Stimulated activated CD4-positive, alpha-beta T cell treated with anti-CD3 and anti-CD28 coated beads, Interleukin-4, amount 100 ng/mL, for 4 hours (primary cell): ENCODE results near the gene HDAC4.

Source experiments
- DNase-seq, 2 experiments: peaks; one replicate each; pipeline ENCODE4 v3.0.0-alpha.2; 2020

HDAC4 gene

DNA sequence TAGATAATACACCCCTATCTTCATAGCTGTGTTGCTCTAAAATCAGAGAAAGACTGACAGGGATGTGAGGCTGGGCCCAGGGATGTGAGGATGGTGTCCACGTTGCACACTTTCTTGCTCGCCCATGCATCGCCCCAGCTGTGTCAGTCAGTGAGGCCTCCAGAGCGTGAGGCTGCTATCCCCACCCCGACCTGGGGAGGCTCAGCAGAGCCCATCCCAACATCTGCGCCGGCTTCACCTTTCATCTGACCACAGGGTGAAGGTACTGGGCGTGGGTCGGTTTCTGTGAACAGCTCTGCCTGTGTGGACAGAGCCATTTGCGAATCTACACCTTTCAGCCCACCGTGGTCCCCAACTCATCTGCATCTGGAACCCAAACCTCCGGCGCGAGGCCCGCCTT is 255.7 kb downstream of the HDAC4 start:
- no peak for DNase-seq

- no peak for DNase-seq
Measured at GRCh38 chr2:239144713-239144999, 256.2 kb downstream of the HDAC4 start.

DNA sequence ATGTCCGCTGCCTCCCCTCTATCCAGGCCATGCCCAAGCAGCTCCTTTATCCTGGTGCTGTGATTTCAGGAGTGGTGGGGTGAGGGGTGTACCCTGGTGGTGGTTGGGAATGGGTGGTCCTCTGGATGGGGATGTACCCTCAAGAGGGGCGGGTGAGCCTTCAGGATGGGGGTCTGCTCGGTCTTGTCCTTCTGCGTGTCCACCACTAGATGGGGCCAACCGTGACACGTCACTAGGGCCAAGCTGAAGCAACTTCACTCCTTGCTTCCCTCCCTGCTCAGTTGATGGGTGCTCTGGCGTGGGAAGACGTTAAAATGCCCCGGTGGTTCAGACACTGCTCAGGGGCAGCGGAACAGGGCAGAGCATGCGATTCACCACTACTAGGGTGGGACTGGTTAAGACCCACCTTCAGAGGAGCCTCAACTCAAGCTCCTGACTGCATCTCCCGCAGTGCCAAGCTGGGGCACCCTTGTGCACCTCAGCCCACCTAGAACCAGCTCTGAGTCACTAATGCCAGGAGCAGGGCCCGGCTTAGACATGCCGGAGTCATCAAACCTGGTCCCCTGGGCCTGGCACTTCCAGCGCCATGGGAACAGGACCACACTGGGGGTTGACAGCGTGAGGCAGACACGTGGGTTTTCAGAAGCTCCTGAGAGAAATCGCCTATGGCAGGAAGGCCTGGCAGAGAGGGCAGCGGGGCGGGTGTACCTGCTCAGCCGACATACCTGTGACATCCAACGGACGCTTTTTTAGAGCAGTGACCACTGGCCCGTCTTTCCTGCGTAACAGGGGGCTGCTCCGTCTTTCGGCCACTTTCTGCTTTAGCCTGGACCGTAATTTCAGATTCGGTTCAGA is 256.7 kb downstream of the HDAC4 start:
- DNase-seq: peak in 1 of 2 experiments; percentile 17

- DNase-seq: no peak
Measured at GRCh38 chr2:239142806-239143205, 258.0 kb downstream of the HDAC4 start.

DNA sequence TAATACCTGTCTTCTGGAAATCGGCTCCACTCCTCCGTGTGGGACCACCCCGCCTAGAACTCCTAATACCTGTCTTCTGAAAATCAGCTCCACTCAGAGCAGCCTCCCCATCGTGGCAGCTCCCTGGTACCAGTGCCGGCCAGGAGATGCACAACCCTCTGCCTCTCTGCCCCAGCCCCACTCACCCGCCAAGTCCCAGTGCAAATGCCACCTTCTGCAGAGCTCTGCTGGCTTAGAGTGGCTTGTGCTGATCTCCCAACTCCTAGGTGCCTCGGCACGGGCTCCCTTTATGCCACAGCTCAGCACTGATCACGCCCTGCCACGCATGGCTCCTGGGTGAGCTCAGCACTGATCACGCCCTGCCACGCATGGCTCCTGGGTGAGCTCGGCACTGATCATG is 258.5 kb downstream of the HDAC4 start:
- no peak for DNase-seq

GRCh38 chr2:239141021-239141760 is 259.6 kb downstream of the HDAC4 start:
- DNase-seq: no peak

GRCh38 chr2:239140346-239141020 is 260.3 kb downstream of the HDAC4 start:
- no peak for DNase-seq

- no peak for DNase-seq
Measured at GRCh38 chr2:239139566-239139965, 261.3 kb downstream of the HDAC4 start.

DNA sequence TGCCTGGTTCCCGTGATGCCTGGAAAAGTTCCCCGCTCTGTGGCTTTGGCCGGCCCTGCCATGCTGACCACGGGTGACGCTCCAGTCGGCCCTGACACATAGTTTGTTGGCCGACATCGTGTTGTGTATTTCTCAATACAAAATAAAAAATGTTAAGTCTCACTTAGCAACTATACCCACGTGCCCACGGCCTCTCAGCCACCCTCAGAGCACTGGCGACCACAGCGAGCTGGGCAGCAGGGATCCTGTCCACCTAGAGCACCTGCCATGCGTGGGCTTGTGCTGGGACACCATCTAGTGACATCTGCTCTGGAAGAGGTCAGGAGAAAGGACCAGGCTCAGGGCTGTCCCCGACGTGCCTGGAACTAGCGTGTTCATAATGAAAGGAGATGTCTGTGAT is 261.7 kb downstream of the HDAC4 start:
- no peak for DNase-seq

GRCh38 chr2:239138610-239139009 is 262.2 kb downstream of the HDAC4 start:
- no peak for DNase-seq

DNA sequence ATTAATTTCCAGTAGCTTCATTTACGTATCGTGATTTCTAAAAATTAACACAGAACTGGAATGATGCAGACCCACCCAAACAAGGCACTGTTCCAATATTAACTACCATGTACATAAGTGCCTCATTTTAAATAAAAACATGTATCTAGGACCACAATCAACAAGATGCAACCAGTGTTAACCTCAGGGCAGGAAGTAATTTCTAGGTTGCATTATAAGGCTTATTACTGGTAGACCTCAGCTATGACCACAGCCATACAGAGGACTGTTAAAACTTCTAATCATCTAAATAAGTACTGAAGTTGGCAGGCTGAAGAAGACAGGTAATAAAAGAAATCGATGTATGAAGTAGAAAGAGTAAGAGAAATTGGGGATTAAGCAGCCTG is 262.9 kb downstream of the HDAC4 start:
- DNase-seq: no peak

DNA sequence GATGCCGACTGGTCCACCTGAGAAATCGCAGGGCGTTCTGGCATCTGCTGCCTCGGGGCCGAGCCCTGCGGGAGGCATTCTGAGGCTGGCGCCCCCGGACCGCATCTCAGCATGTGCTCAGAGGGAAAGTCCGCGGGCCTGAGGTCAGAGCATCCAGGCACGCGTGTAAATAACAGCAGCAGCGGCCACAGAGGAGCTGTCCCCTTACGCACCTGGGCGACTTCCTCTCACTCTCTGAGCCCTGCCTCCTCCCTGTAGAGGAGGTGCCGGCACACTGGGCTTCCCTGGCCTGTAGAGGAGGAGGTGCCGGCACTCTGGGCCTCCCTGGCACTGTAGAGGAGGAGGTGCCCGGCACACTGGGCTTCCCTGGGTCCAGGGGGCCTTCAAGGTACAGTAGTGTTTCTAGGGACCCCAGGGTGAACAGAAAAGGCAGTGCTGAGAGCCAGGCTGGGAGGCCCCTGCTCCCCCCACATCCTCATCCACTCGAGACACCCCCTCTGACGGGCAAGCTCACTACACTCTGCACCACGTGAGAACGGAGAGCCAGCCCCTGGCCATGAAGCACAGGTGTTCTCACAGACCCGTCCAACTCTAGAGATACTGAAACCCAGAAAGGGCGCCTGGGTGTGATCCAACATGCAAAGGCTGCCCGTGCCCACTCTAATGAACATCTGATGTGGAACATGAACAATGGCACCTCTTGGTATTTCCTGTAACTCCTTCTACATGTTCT is 263.5 kb downstream of the HDAC4 start:
- DNase-seq: no peak

GRCh38 chr2:239136762-239137161 is 264.1 kb downstream of the HDAC4 start:
- no peak for DNase-seq

DNA sequence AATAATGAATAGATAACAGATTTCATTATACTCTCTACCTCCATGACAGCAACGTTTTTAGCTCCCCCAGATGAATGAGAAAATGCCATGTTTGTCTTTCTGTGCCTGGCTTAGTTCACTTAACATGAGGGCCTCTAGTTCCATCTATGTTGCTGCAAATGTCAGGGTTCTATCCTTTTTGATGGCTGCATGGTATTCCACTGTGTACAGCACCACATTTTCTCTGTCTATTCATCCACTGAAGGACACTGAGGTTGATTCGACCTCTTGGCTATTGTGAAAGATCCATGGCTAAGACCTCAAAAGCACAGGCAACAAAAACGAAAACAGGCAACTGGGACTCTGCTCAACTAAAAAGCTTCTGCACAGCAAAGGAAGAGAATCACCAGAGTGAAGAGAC is 264.6 kb downstream of the HDAC4 start:
- DNase-seq: no peak

GRCh38 chr2:239135531-239135930 is 265.3 kb downstream of the HDAC4 start:
- no peak for DNase-seq

DNA sequence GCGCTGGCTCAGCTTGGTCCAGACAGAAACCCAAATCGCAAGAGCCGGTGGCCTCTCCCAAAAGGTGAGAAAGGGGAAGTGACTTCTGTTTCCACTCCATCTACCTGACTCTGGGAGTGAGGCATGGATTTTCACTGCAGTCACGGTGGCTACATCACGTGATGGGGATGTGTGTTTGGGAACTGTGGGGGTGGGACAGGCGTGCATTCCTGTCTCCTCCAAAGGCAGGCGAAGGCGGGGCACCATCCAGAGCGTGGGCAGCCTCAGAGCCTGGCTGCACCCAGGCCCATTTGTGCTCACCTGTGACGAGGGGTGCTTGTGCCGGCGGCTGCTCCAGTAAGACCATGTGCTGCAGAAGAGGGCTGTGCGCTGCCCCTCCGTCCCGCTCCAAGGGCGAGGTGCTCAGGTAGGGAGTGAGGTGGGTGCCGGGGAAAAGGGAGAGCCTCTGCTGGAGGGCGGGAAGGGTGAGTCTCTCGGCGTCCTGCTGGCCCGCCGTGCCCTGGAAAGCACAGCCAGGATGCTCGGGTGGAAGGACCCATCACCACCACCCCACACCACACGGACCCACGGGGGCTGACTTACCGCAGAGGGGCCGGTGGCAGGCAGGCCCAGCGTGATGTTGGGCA is 266.8 kb downstream of the HDAC4 start:
- DNase-seq: no peak

DNA sequence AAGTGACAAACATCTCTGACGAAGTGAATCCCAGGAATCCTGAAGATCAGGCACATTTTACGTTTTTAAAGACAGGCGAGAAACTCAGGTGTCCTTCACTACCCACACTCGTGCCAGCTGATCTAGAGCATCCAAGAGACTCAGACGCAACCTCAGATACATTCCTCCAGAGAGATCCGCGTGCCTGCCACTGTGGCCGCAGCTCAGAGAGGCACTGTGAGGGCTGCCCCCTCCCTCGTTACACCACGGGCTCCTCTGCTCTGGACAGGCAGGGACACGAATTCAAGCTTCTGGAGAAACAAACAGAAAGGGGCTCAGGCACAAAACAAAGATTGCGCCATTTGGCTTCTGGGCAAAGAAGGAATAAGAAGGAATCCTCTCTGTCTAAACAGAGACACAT is 268.0 kb downstream of the HDAC4 start:
- no peak for DNase-seq

DNA sequence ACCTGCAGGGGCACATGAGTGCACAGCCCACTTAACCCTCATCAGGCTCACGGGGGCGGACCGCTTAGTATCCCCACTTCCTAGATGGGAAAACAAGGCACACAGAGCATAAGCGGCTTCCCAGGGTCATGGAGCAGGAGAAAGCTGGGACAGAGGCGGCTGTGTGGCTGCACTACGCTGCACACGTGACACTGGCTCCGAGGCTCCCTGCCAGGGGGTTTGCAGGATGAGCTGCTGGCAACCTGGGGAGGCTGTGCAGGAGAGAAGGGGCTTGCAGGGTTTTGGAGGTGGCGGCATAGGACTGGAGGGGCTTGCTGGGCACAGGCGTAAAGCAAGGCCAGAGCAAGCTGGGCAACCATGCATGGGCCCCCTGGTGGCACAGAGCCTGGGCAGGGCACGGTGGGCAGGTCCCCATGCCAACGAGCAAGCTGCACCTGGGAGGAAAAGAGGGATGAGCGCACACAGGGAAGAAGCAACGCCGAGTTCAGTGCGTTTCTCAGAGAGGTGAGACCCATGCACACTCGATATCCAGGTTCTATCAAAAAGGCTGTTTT is 268.6 kb downstream of the HDAC4 start:
- DNase-seq: no peak

DNA sequence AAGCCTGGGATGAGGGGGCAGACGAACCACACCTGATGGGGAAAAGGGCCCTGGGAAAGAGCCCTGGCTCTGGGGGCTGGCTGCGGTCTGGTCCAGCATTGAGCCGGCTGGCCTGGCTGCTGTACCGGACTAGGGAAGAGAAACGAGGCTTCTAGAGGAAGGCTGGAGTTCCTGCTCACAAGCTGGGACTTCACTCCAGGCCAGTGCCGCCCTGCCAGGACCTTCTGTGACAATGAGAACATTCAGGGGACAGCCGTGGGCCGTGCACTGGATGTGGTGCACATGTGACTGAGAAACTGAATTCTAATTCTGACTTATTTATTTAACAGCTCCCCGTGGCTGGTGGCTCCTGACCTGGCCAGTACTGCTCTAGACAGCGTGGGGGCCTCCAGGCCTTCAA is 269.3 kb downstream of the HDAC4 start:
- no peak for DNase-seq

DNA sequence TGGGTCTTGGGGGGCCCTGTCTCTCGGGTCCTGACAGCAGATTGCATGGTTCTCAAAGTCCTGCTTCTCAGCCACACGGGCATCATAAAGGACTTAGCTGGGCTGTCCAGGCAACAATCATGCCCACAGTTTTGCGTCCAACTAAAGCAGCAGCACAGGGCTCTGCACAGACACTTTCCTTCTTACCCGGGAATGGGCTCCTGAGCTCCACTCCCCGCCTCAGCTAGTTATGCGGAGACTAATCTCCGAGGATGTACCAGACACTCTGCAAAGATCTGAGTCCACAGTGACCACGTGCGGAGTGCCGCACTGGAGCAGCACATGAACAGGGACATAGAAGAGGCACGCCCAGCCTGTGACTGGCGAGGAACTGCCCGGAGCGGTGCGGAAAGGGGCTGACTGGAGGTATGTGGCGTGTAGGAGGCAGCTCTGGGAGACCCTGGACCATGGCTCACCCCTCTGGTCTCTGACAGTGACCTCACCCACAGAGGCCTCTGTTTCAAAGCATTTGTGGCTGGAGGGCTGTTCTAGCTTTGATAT is 270.0 kb downstream of the HDAC4 start:
- DNase-seq: no peak

DNA sequence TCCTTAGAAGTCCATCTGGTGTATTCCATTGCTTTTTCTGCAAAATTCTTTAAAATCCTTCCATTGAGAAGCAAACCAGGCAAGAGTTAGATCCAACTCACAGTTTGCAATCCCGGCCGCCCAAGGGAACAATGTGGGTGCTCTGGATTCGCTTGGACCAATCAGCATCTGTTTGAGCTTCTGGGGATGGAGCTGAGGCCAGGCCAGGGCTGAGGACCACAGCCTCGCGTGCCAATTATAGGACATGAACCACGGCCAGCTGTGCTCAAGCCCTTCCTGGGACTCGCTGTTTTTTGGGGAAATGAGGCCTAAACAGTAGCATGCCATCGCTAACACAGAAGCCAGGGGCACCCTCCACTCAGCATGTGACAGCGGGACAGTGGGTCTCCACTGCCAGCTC is 270.8 kb downstream of the HDAC4 start:
- DNase-seq: no peak
